ENCODE results near the gene PTPRN2.

GRCh38 chr7:158568974-158569857 lies 18.4 kb downstream of the PTPRN2 start:
- TF ChIP-seq POLR2AphosphoS5 (IDR thresholded peaks at IDR 0.05; ENCODE audit: low read depth, low read length) (no peak), POLR2A (IDR thresholded peaks at IDR 0.05; ENCODE audit: borderline replicate concordance, extremely low read depth, insufficient read depth, insufficient read length) (no peak), CTCF (IDR thresholded peaks at IDR 0.05 in 2 of 3, conservative IDR thresholded peaks at IDR 0.05 in 1 of 3; ENCODE audit: borderline replicate concordance in 1 of 3, insufficient read depth in 1 of 3, low read depth in 2 of 3, low read length in 2 of 3) (no peak), JUND (IDR thresholded peaks at IDR 0.05) (no peak), EZH2phosphoT487 (IDR thresholded peaks at IDR 0.05; ENCODE audit: borderline replicate concordance) (no peak), REST (IDR thresholded peaks at IDR 0.05; ENCODE audit: low read depth) (no peak), ZFX (IDR thresholded peaks at IDR 0.05) (no peak), ZNF274 (IDR thresholded peaks at IDR 0.05; ENCODE audit: low read depth, low read length) (no peak), YY1 (IDR thresholded peaks at IDR 0.05; ENCODE audit: extremely low read depth, insufficient replicate concordance, low read depth, low read length) (no peak), ATF3 (IDR thresholded peaks at IDR 0.05) (no peak), MAX (IDR thresholded peaks at IDR 0.05) (no peak), SP1 (IDR thresholded peaks at IDR 0.05; ENCODE audit: low read depth) (no peak)
